ENCODE results near the gene CD300LG. TPM values are rescaled to one million over a fixed set of nuclear protein-coding genes. Genes with fewer than 3 reads are reported as not detected.
"Not testable (repeated sequence)": the region's sequence is repeated elsewhere in the genome, so short reads cannot be mapped to it uniquely, and the experiment has no call there.

Gene CD300LG
- total RNA-seq, 8 experiments from 2014 or later: 0.11 to 1.3 (median 0.39) TPM; not detected in 2

DNA sequence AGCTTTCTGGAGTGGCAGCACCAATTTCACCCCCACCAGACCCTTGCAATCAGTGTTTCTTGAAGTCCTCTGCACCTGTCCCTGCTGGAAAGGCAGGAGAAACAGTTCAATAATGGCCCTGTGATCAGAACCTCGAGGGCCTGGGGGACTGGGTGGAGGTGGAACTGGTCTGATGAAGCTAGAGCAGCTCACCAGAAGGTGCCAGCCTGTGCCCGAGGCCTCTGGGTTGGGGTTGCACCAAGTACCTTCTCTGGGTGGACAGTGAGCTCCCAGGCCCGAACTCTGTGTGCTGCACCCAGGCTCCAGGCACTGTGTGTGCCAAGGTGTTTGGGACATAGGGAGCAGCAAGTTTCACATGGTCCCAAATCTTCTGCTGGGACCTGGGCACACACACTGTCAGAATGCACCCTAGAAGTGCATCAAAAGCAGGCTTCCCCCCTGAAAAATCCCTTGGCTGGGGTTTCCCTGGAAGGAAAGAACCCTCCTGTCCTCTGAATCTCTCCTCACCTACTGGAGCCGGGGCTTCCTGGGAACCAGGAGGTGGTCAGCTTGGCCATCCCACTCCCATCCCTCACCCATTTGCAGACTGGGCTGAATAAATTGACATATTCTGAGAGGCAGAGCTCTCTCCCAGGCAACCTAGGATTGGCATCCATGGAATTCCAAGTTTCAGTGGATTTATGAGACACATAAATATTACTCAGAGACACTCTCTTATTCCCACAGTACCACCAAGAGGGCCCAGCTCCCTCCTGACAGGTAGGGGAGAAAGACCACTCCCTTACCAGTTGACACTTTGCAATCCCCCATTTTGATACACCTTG lies 17.4 kb downstream of the CD300LG start:
- H3K4me1 ChIP-seq (replicated peaks in 1 of 2): peaks cover 0 to 10% of the 10 kb centered on the region in 2 donors
- no peak overlapping the region for H3K27ac ChIP-seq
- WGBS, 10 experiments: 10 to 100% (median 67%) methylated on average over 2 to 3 of the region's 4 CpGs; no CpG with 5 or more reads in 5 of the 10 experiments
- in situ Hi-C loops (cut with MboI; ENCODE audit: low pct_unique_long_range_greater_than_20kb in 2 of 9, low sequenced_read_pairs in 9 of 9, unreplicated experiment in 9 of 9): no loop called here
- H3K4me3 ChIP-seq: no peak overlapping the region
- ATAC-seq (replicated peaks in 6 of 8): peak in 3 of 8 experiments; percentile 55 to 87 (median 63)

DNA sequence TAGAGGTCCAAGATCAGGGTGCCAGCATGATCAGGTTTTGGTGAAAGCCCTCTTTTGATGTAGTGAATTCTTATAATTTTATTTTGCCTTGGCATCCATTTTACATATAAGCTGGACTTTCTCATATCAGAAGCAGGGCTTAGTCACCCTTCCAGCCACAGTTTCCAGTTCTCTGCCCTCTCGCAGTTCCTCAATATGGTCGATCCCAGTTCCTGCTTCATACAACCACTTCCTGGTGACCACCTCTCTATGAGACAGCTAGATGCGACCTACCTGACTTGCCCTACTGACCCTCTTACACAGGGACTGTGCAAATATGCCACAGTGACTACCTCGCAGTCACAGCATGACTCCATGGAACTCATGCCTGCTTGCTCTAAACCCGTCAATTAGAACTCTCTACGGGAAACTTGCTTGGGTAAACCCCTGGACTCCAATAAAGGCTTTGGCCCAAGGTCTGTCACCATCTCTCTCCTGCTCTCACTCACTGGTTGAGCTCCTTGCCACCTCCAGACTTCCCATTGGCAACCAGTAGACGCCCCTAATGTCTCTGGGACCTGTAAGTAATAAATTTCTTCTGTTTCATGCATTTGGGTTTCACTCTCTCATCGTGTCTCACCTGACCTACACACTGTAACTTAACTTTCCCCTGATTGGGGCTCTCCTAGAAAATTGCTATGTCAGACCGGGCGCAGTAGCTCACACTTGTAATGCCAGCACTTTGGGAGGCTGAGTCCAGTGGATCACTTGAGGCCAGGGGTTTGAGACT lies 21.4 kb downstream of the CD300LG start:
- ATAC-seq (replicated peaks in 6 of 8): no peak
- in situ Hi-C loops (cut with MboI; ENCODE audit: low pct_unique_long_range_greater_than_20kb in 2 of 9, low sequenced_read_pairs in 9 of 9, unreplicated experiment in 9 of 9): no loop called here
- peaks cover 0 to 10% of the 10 kb centered on the region in 2 donors for H3K4me1 ChIP-seq (replicated peaks in 1 of 2)
- H3K4me3 ChIP-seq: no peak overlapping the region
- no peak overlapping the region for H3K27ac ChIP-seq
- 33 to 91% (median 75%) methylated on average over 1 to 9 of the region's 10 CpGs; no CpG with 5 or more reads in 1 of the 10 experiments for WGBS, 10 experiments

GRCh38 chr17:43869031-43869430 lies 22.1 kb downstream of the CD300LG start:
- H3K4me1 ChIP-seq (replicated peaks in 1 of 2); H3K4me3 ChIP-seq; ATAC-seq (replicated peaks in 6 of 8); H3K27ac ChIP-seq; in situ Hi-C loops (cut with MboI; ENCODE audit: low pct_unique_long_range_greater_than_20kb in 2 of 9, low sequenced_read_pairs in 9 of 9, unreplicated experiment in 9 of 9): not testable (repeated sequence)
- 0 to 100% (median 87%) methylated on average over 1 to 5 of the region's 6 CpGs; no CpG with 5 or more reads in 1 of the 10 experiments for WGBS, 10 experiments

GRCh38 chr17:43871946-43872690 lies 25.1 kb downstream of the CD300LG start:
- Histone ChIP-seq H3K27ac (no peak overlapping the region), H3K4me3 (no peak overlapping the region), H3K4me1 (replicated peaks in 1 of 2) (no peaks in the 10 kb centered on the region)
- ATAC-seq (replicated peaks in 6 of 8): peak in 1 of 8 experiments; percentile 40
- in situ Hi-C loops (cut with MboI; ENCODE audit: low pct_unique_long_range_greater_than_20kb in 2 of 9, low sequenced_read_pairs in 9 of 9, unreplicated experiment in 9 of 9): no loop called here
- 37 to 100% (median 79%) methylated on average over 2 to 14 of the region's 14 CpGs for WGBS, 10 experiments

DNA sequence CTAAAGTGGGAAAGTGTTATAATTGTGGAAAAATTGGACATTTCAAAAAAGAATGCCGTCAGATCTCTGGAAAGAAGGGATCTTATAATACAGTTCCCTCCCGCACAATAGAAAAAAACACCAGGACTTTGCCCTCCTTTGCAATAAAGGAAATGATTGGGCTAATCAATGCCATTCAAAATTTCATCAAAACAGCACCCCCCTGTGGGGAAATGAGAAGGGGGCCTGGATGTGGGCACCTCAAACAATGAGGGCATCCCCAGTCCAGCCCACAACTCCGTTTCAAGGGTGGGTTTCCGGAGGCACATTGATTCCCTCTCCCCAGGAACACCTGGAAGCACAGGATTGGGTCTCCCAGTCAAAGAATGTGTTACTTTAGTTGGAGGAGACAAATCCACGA lies 26.1 kb downstream of the CD300LG start:
- Histone ChIP-seq H3K27ac (no peak overlapping the region), H3K4me3 (no peak overlapping the region), H3K4me1 (replicated peaks in 1 of 2) (no peaks in the 10 kb centered on the region)
- no peak for ATAC-seq (replicated peaks in 6 of 8)
- in situ Hi-C loops (cut with MboI; ENCODE audit: low pct_unique_long_range_greater_than_20kb in 2 of 9, low sequenced_read_pairs in 9 of 9, unreplicated experiment in 9 of 9): no loop called here
- 22 to 82% (median 70%) methylated on average over 1 to 5 of the region's 5 CpGs; no CpG with 5 or more reads in 4 of the 10 experiments for WGBS, 10 experiments

DNA sequence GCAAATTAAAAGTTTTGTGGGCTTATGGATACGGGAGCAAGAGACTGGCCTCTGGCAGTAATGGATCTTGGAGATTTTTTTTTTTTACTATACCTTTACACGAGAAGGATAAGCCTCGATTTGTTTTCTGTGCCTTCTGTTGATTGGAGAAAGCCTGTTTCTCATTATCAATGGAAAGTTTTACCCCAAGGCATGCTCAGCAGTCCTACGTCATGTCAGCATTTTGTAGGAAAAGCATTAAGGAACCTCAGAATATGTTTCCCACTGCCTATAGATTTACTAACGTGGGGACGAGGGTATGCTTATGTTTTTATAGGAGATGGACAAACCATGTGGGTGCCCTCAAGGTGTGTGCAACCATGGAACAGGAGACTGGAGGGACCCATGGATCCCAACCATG lies 26.8 kb downstream of the CD300LG start:
- WGBS, 10 experiments: 12 to 100% (median 71%) methylated on average over 1 to 5 of the region's 6 CpGs; no CpG with 5 or more reads in 2 of the 10 experiments

GRCh38 chr17:43874293-43874692 lies 27.3 kb downstream of the CD300LG start:
- ATAC-seq (replicated peaks in 6 of 8): no peak
- in situ Hi-C loops (cut with MboI; ENCODE audit: low pct_unique_long_range_greater_than_20kb in 2 of 9, low sequenced_read_pairs in 9 of 9, unreplicated experiment in 9 of 9): no loop called here

More for the DNA sequence above, 26.8 kb downstream of the CD300LG start:
- Histone ChIP-seq H3K4me1 (replicated peaks in 1 of 2) (peaks cover 2% of the 10 kb centered on the region in 2 donors), H3K4me3 (no peak overlapping the region), H3K27ac (no peak overlapping the region)
- no peak for ATAC-seq (replicated peaks in 6 of 8)
- in situ Hi-C loops (cut with MboI; ENCODE audit: low pct_unique_long_range_greater_than_20kb in 2 of 9, low sequenced_read_pairs in 9 of 9, unreplicated experiment in 9 of 9): no loop called here

GRCh38 chr17:43875476-43876147 lies 28.6 kb downstream of the CD300LG start:
- H3K27ac ChIP-seq: no peak overlapping the region
- in situ Hi-C loops (cut with MboI; ENCODE audit: low pct_unique_long_range_greater_than_20kb in 2 of 9, low sequenced_read_pairs in 9 of 9, unreplicated experiment in 9 of 9): no loop called here
- ATAC-seq (replicated peaks in 6 of 8): no peak
- H3K4me1 ChIP-seq (replicated peaks in 1 of 2): peaks cover 4% of the 10 kb centered on the region in 2 donors
- H3K4me3 ChIP-seq: no peak overlapping the region
- WGBS, 10 experiments: 28 to 88% (median 33%) methylated on average over 2 to 3 of the region's 3 CpGs; no CpG with 5 or more reads in 7 of the 10 experiments

More at GRCh38 chr17:43874293-43874692, 27.3 kb downstream of the CD300LG start:
- Histone ChIP-seq H3K27ac (no peak overlapping the region), H3K4me1 (replicated peaks in 1 of 2) (peaks cover 4% of the 10 kb centered on the region in 2 donors), H3K4me3 (no peak overlapping the region)
- 40 to 100% (median 89%) methylated on average over 1 to 3 of the region's 3 CpGs; no CpG with 5 or more reads in 2 of the 10 experiments for WGBS, 10 experiments

GRCh38 chr17:43877031-43877430 lies 30.1 kb downstream of the CD300LG start:
- in situ Hi-C loops (cut with MboI; ENCODE audit: low pct_unique_long_range_greater_than_20kb in 2 of 9, low sequenced_read_pairs in 9 of 9, unreplicated experiment in 9 of 9): no loop called here
- H3K4me3 ChIP-seq: no peak overlapping the region
- no peak for ATAC-seq (replicated peaks in 6 of 8)
- peaks cover 4% of the 10 kb centered on the region in 2 donors for H3K4me1 ChIP-seq (replicated peaks in 1 of 2)
- no peak overlapping the region for H3K27ac ChIP-seq
- WGBS, 10 experiments: 68 to 100% methylated on average over 1 to 3 of the region's 7 CpGs; no CpG with 5 or more reads in 8 of the 10 experiments

DNA sequence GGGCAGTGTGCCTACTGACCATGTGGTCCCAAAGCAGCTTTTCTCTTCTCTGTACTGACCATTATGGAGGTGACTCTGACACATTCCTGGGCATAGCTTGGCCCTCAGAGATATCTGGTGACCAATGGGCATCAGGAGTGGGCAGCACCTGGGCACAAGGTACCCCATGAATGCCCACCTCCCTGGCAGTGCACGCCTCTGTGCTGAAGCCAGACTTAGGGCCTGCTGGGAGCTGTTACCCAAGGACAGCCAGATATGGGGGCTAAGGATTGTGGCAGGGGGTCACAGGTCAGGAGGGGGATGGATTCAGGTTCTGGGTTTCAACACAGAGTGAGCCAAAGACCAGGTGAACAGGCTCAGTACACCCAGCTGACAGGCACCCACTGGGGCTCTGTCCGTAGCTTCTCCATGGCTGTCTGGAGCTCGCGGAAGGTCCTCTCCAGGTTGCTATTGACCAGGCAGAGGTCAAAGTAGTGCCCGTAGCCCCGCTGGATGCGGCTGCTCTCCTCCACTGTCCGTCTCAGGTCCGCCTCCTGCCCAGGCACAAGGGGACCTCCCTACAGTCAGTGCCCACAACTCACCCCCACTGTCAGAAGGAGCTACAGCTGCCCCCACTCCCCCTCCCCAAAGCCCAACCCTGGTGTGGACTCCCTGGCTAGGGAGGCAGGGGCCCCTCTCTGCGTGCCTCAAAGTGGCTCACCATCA lies 30.6 kb downstream of the CD300LG start:
- WGBS, 10 experiments: no CpG with 5 or more reads among the region's 10 CpGs
- in situ Hi-C loops (cut with MboI; ENCODE audit: low pct_unique_long_range_greater_than_20kb in 2 of 9, low sequenced_read_pairs in 9 of 9, unreplicated experiment in 9 of 9): no loop called here
- no peak overlapping the region for H3K27ac ChIP-seq
- H3K4me3 ChIP-seq: no peak overlapping the region
- peaks cover 4% of the 10 kb centered on the region in 2 donors for H3K4me1 ChIP-seq (replicated peaks in 1 of 2)
- ATAC-seq (replicated peaks in 6 of 8): no peak

- ATAC-seq (replicated peaks in 6 of 8): peak; percentile 94 to 99 (median 97)
- H3K4me3 ChIP-seq: no peak overlapping the region
- WGBS, 10 experiments: 0 to 3% (median 0%) methylated on average over 1 to 5 of the region's 13 CpGs; no CpG with 5 or more reads in 5 of the 10 experiments
- H3K27ac ChIP-seq: no peak overlapping the region
- in situ Hi-C loops (cut with MboI; ENCODE audit: low pct_unique_long_range_greater_than_20kb in 2 of 9, low sequenced_read_pairs in 9 of 9, unreplicated experiment in 9 of 9): no loop called here
- peaks cover 4% of the 10 kb centered on the region in 2 donors for H3K4me1 ChIP-seq (replicated peaks in 1 of 2)
Measured at GRCh38 chr17:43878260-43879175, 31.5 kb downstream of the CD300LG start.

All from motor neuron (in vitro differentiated cells).